PC-3 (cell line): ENCODE measurements around the gene MBTPS2. TPM values are rescaled to one million over a fixed set of nuclear protein-coding genes. Genes with fewer than 3 reads are reported as not detected.

ENCODE experiments used
- total RNA-seq: library from RNA; depleted of rRNA; stranded (reverse); fragments of >200 nt; gene quantifications from 2 replicates; pipeline ENCODE4 v1.2.3, GENCODE V29; 2014; rRNA removed

The MBTPS2 gene
- total RNA-seq, 1 experiment from 2014 or later, result 5.8 TPM

Other genes with a start within 250 kb of the MBTPS2 start
- gene KLHL34, start 181.3 kb upstream of the MBTPS2 start, total RNA-seq, result not detected in 2 replicates
- not detected in 2 replicates for gene SMPX, start 81.5 kb upstream of the MBTPS2 start, total RNA-seq
- gene YY2, start 16.4 kb downstream of the MBTPS2 start, total RNA-seq, result 2.3 and 4.4 TPM in 2 replicates
- gene SMS, start 101.1 kb downstream of the MBTPS2 start, total RNA-seq, result 158 and 164 TPM in 2 replicates
- gene PHEX, start 192.7 kb downstream of the MBTPS2 start, total RNA-seq, result 0.62 and 1.0 TPM in 2 replicates